GM21360 (cell line): ENCODE data around the gene GRN.
"Not testable (repeated sequence)": the region's sequence is repeated elsewhere in the genome, so short reads cannot be mapped to it uniquely, and the experiment has no call there.

Experiments
- ATAC-seq: cut with Tn5 transposase; IDR thresholded peaks from one replicate; pipeline ENCODE4 v1.9.1; 2021; ENCODE audit warnings: mild to moderate bottlenecking, moderate library complexity; ENCODE audit not compliant: unreplicated experiment

Gene GRN

GRCh38 chr17:44359458-44360143 lies 14.5 kb downstream of the GRN start:
- no peak for ATAC-seq

GRCh38 chr17:44360144-44360533 lies 15.0 kb downstream of the GRN start:
- ATAC-seq, result no peak

- no peak for ATAC-seq
Measured at GRCh38 chr17:44360826-44361225, 15.7 kb downstream of the GRN start.

- ATAC-seq, result no peak
Measured at GRCh38 chr17:44361292-44362260, 16.5 kb downstream of the GRN start.

GRCh38 chr17:44362459-44362948 lies 17.4 kb downstream of the GRN start:
- ATAC-seq, result no peak

- peak; percentile 12 for ATAC-seq
Measured at GRCh38 chr17:44362949-44363612, 18.0 kb downstream of the GRN start.

GRCh38 chr17:44363613-44364159 lies 18.6 kb downstream of the GRN start, which contains the start of gene FAM171A2:
Gene FAM171A2, minus strand, starts transcription at chr17:44363853. Its CDS starts 139 bp downstream, at chr17:44363714.
- ATAC-seq, result peak; percentile 57

GRCh38 chr17:44365051-44365450 lies 19.9 kb downstream of the GRN start:
- ATAC-seq, result not testable (repeated sequence)

- ATAC-seq, result no peak
Measured at GRCh38 chr17:44367231-44367979, 22.3 kb downstream of the GRN start.

GRCh38 chr17:44368391-44369243 lies 23.5 kb downstream of the GRN start:
- ATAC-seq, result not testable (repeated sequence)

GRCh38 chr17:44369414-44370023 lies 24.4 kb downstream of the GRN start:
- ATAC-seq, result not testable (repeated sequence)

GRCh38 chr17:44372036-44372435 lies 26.9 kb downstream of the GRN start:
- no peak for ATAC-seq

GRCh38 chr17:44374306-44375195 lies 29.4 kb downstream of the GRN start:
- ATAC-seq, result no peak

GRCh38 chr17:44375196-44376017 lies 30.3 kb downstream of the GRN start:
- ATAC-seq, result no peak

GRCh38 chr17:44376124-44376523 lies 31.0 kb downstream of the GRN start:
- ATAC-seq, result no peak

- ATAC-seq, result no peak
Measured at GRCh38 chr17:44376779-44377178, 31.7 kb downstream of the GRN start.

- no peak for ATAC-seq
Measured at GRCh38 chr17:44378171-44378705, 33.1 kb downstream of the GRN start.
